CD4-positive, alpha-beta memory T cell (primary cell): ENCODE results near the gene RASGRF2. TPM values are rescaled to one million over a fixed set of nuclear protein-coding genes. Genes with fewer than 3 reads are reported as not detected.
A peak's percentile ranks its signal among the peaks of the same experiment; 100 is the strongest.

ENCODE experiments used
- CTCF ChIA-PET: fragments of 350-600 bp; sonication (Branson Sonifier 250); formaldehyde crosslinking; loops from one replicate; lab custom pipeline; 2021; ENCODE audit warnings: inconsistent platforms; ENCODE audit not compliant: partially characterized antibody; lab: Charles Lee
- POLR2A ChIA-PET: fragments of 350-600 bp; sonication (Branson Sonifier 250); formaldehyde crosslinking; loops from one replicate; lab custom pipeline; 2021; ENCODE audit not compliant: partially characterized antibody; lab: Charles Lee
- DNase-seq, 5 donors: peaks; one replicate each; pipeline versions ENCODE4 v3.0.0 to v3.0.0-alpha.2; 2020 to 2022; ENCODE audit warnings: mixed read lengths in 1 of 5
- H3K27ac ChIP-seq: one replicate; pipeline ENCODE4 v1.7.0; 2013; ENCODE audit warnings: low read depth, low read length
- H3K27me3 ChIP-seq: 2 replicates; pipeline ENCODE4 v1.7.0; 2013; ENCODE audit warnings: mild to moderate bottlenecking, low read length, moderate library complexity; ENCODE audit not compliant: insufficient read depth
- H3K36me3 ChIP-seq: 2 replicates; pipeline ENCODE4 v1.7.0; 2013; ENCODE audit warnings: mild to moderate bottlenecking, low read length, moderate library complexity; ENCODE audit not compliant: insufficient read depth
- H3K4me1 ChIP-seq: 2 replicates; pipeline ENCODE4 v1.7.0; 2013; ENCODE audit warnings: mild to moderate bottlenecking, low read length, moderate library complexity; ENCODE audit not compliant: insufficient read depth
- H3K4me3 ChIP-seq, 2 donors: one replicate each; pipeline ENCODE4 v1.7.0; 2013; ENCODE audit warnings: low read length in 2 of 2, mild to moderate bottlenecking in 1 of 2
- H3K9me3 ChIP-seq, 2 donors: one replicate each; pipeline ENCODE4 v1.7.0; 2013; ENCODE audit warnings: low read length in 2 of 2, control low read depth in 1 of 2; ENCODE audit not compliant: control insufficient read depth in 1 of 2
- H3K27ac Mint-ChIP-seq, 7 donors: one replicate each; pipeline ENCODE4 v1.8.0; 2020 to 2021; ENCODE audit warnings: mixed read lengths in 7 of 7, mild to moderate bottlenecking in 6 of 7, inconsistent platforms in 3 of 7, moderate library complexity in 3 of 7
- H3K27me3 Mint-ChIP-seq, 2 donors: one replicate each; pipeline ENCODE4 v1.8.0; 2020 to 2021; ENCODE audit warnings: mixed read lengths in 2 of 2
- H3K36me3 Mint-ChIP-seq, 2 donors: one replicate each; pipeline ENCODE4 v1.8.0; 2020 to 2021; ENCODE audit warnings: mixed read lengths in 2 of 2, inconsistent platforms in 1 of 2, mild to moderate bottlenecking in 1 of 2
- H3K4me1 Mint-ChIP-seq, 4 donors: one replicate each; pipeline ENCODE4 v1.8.0; 2020 to 2021; ENCODE audit warnings: mixed read lengths in 4 of 4, mild to moderate bottlenecking in 1 of 4
- H3K4me3 Mint-ChIP-seq, 8 donors: one replicate each; pipeline ENCODE4 v1.8.0; 2020 to 2021; ENCODE audit warnings: mixed read lengths in 8 of 8, mild to moderate bottlenecking in 7 of 8, moderate library complexity in 6 of 8, inconsistent platforms in 3 of 8
- H3K9me3 Mint-ChIP-seq, 8 donors: one replicate each; pipeline ENCODE4 v1.8.0; 2020 to 2021; ENCODE audit warnings: mixed read lengths in 8 of 8, mild to moderate bottlenecking in 5 of 8, inconsistent platforms in 3 of 8, moderate library complexity in 1 of 8
- intact Hi-C: fragments of 100-400 bp; cut with micrococcal nuclease; formaldehyde crosslinking; loops from one replicate; pipeline ENCODE4 v1.15.1; 2023
- polyA plus RNA-seq, 2 donors: library from polyadenylated mRNA; unstranded; fragments of 300-500 nt; fragmentation: Illumina TruSeq; gene quantifications; one replicate each; pipeline ENCODE4 v1.2.3, GENCODE V29; 2021
- total RNA-seq, 2 experiments: library from RNA; stranded (reverse); gene quantifications; one replicate each; pipeline ENCODE4 v1.2.3, GENCODE V29; 2021

Gene RASGRF2
- total and polyA plus RNA-seq, 4 experiments from 2014 or later: 10.0 to 39.3 (median 25.3) TPM

DNA sequence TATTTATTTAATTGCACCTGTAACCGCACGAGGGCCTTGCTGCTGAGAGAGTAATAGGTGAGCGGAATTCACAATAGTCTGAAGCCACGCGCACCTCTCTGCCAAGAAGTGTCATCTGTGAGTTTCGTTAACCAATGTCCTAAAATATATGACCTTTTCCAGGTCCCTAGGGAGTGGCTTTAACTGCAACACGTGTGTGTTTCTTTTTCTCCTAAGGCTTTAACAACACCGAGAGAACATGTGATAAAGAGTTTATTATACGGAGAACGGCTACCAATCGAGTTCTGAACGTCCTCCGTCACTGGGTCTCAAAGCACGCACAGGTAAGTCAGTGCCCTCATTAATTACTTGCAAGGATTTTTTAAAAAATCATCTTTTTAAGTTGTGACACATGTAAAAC is 219.8 kb downstream of the RASGRF2 start:
- CTCF ChIA-PET: no interaction called here
- peaks cover 34 to 57% of the 10 kb centered on the region in 2 donors for H3K36me3 Mint-ChIP-seq

GRCh38 chr5:81180780-81181460 is 220.8 kb downstream of the RASGRF2 start:
- Mint-ChIP-seq H3K36me3 (peaks cover 34 to 63% of the 10 kb centered on the region in 2 donors), H3K9me3 (peaks cover 0 to 1% (median 0%) of the 10 kb centered on the region in 8 donors), H3K27ac (no peak overlapping the region), H3K4me1 (peaks cover 0 to 3% (median 0%) of the 10 kb centered on the region in 4 donors), H3K27me3 (no peaks in the 10 kb centered on the region), H3K4me3 (no peak overlapping the region)
- no peak overlapping the region for H3K27ac ChIP-seq
- H3K9me3 ChIP-seq: no peaks in the 10 kb centered on the region
- no peaks in the 10 kb centered on the region for H3K4me1 ChIP-seq
- H3K4me3 ChIP-seq: no peak overlapping the region
- H3K27me3 ChIP-seq: no peaks in the 10 kb centered on the region
- ChIA-PET POLR2A (no interaction called here), CTCF (no interaction called here)
- no peak for DNase-seq
- no peaks in the 10 kb centered on the region for H3K36me3 ChIP-seq
- intact Hi-C loops: no loop called here

More for the DNA sequence above, 219.8 kb downstream of the RASGRF2 start:
- no peaks in the 10 kb centered on the region for H3K9me3 ChIP-seq
- no peaks in the 10 kb centered on the region for H3K27me3 ChIP-seq
- DNase-seq: no peak
- intact Hi-C loops: no loop called here
- Mint-ChIP-seq H3K4me1 (no peaks in the 10 kb centered on the region), H3K27me3 (no peaks in the 10 kb centered on the region), H3K27ac (no peak overlapping the region), H3K4me3 (no peak overlapping the region), H3K9me3 (peaks cover 0 to 1% (median 0%) of the 10 kb centered on the region in 8 donors)
- no peak overlapping the region for H3K27ac ChIP-seq
- no peak overlapping the region for H3K4me3 ChIP-seq
- POLR2A ChIA-PET: no interaction called here
- no peaks in the 10 kb centered on the region for H3K4me1 ChIP-seq
- H3K36me3 ChIP-seq: no peaks in the 10 kb centered on the region

- Mint-ChIP-seq H3K9me3 (peaks cover 0 to 1% (median 0%) of the 10 kb centered on the region in 8 donors), H3K4me3 (no peak overlapping the region), H3K36me3 (peaks cover 34 to 72% of the 10 kb centered on the region in 2 donors), H3K4me1 (peaks cover 0 to 3% (median 0%) of the 10 kb centered on the region in 4 donors), H3K27ac (peak overlapping the region in 3 of 7 donors; percentile 34 to 43 (median 37)), H3K27me3 (no peaks in the 10 kb centered on the region)
- DNase-seq: no peak
- H3K4me3 ChIP-seq: no peak overlapping the region
- no peaks in the 10 kb centered on the region for H3K9me3 ChIP-seq
- H3K36me3 ChIP-seq: no peaks in the 10 kb centered on the region
- no peaks in the 10 kb centered on the region for H3K27me3 ChIP-seq
- H3K27ac ChIP-seq: no peak overlapping the region
- intact Hi-C loops: no loop called here
- ChIA-PET CTCF (interaction anchor here (1.4 to 3.0 kb wide), 2 partner anchors 12 to 13 kb away, joined by 4 to 19 read pairs; no protein-coding TSS in a partner anchor), POLR2A (no interaction called here)
- no peaks in the 10 kb centered on the region for H3K4me1 ChIP-seq
These were observed 221.6 kb downstream of the RASGRF2 start for GRCh38 chr5:81181576-81182316.

- no peaks in the 10 kb centered on the region for H3K27me3 ChIP-seq
- peaks cover 38 to 78% of the 10 kb centered on the region in 2 donors for H3K36me3 Mint-ChIP-seq
- no peak overlapping the region for H3K4me3 Mint-ChIP-seq
- ChIA-PET POLR2A (interaction anchor here (0.7 kb wide), 1 partner anchor 67 kb away, joined by 3 read pairs; no protein-coding TSS in a partner anchor), CTCF (interaction anchor here (0.6 to 3.0 kb wide), 5 partner anchors 9 to 495 kb away, joined by 3 to 19 read pairs (median 4); no protein-coding TSS in a partner anchor)
- H3K4me1 ChIP-seq: no peaks in the 10 kb centered on the region
- H3K4me3 ChIP-seq: no peak overlapping the region
- H3K9me3 ChIP-seq: no peaks in the 10 kb centered on the region
- peak overlapping the region in 4 of 7 donors; percentile 24 to 48 (median 30) for H3K27ac Mint-ChIP-seq
- no peaks in the 10 kb centered on the region for H3K27me3 Mint-ChIP-seq
- no peaks in the 10 kb centered on the region for H3K36me3 ChIP-seq
- DNase-seq: no peak
- no peak overlapping the region for H3K27ac ChIP-seq
- H3K9me3 Mint-ChIP-seq: peaks cover 0 to 1% (median 0%) of the 10 kb centered on the region in 8 donors
- intact Hi-C loops: no loop called here
- H3K4me1 Mint-ChIP-seq: peaks cover 0 to 3% (median 0%) of the 10 kb centered on the region in 4 donors
These were observed 222.5 kb downstream of the RASGRF2 start for GRCh38 chr5:81182396-81183390.

DNA sequence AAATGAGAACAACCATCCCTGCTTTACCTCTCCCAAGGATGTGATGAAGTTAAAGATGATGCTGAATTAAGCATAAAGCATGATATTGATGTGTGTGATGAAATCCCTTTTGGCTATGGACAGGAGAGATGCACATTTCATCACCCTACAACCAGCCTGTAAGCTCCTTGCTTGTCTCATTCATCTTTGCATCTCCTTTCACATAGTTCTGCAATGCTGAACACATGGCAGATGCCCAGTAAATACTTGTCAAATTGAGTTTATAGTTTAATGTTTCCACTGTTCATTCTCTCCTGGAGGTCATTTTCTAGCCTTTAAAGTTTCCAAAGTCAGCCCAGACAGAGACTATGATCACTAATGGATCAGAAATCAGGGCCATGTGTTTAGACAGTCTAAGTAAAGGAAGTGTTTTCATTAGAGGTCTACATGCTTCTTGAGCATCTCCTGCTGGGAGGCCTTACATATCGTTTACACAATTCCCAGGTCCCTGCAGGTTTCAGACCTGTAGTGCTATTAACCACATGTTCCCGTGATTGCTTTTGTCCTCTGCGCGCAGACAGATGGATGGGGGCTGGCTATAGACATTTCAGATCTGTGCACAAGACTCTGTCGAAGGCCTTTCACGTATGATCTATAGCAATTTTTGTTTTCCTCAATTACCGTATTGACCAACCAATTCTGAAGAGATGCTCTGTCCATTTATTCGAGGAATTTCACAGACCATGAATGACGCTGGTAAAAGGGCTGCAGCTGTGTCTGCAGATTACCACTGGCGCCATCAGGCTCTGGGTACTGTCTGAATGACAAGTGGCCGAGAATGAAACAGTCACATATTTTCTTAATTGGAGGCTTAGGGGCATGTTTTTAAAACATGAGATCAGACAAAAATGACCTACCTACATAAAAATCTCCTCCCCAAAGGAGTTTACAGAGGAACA is 223.9 kb downstream of the RASGRF2 start:
- no peaks in the 10 kb centered on the region for H3K27me3 Mint-ChIP-seq
- peaks cover 0 to 3% (median 0%) of the 10 kb centered on the region in 4 donors for H3K4me1 Mint-ChIP-seq
- peaks cover 32 to 82% of the 10 kb centered on the region in 2 donors for H3K36me3 Mint-ChIP-seq
- Histone ChIP-seq H3K36me3 (no peaks in the 10 kb centered on the region), H3K27ac (no peak overlapping the region), H3K27me3 (no peaks in the 10 kb centered on the region), H3K4me3 (no peak overlapping the region), H3K4me1 (no peaks in the 10 kb centered on the region), H3K9me3 (no peaks in the 10 kb centered on the region)
- H3K4me3 Mint-ChIP-seq: no peak overlapping the region
- intact Hi-C loops: no loop called here
- CTCF ChIA-PET: interaction anchor here (1.1 to 3.0 kb wide), 3 partner anchors 11 to 496 kb away, joined by 3 to 19 read pairs (median 4); no protein-coding TSS in a partner anchor
- no peak for DNase-seq
- H3K27ac Mint-ChIP-seq: peak overlapping the region in 4 of 7 donors; percentile 31 to 81 (median 40)
- POLR2A ChIA-PET: no interaction called here
- H3K9me3 Mint-ChIP-seq: peaks cover 0 to 1% (median 0%) of the 10 kb centered on the region in 8 donors

DNA sequence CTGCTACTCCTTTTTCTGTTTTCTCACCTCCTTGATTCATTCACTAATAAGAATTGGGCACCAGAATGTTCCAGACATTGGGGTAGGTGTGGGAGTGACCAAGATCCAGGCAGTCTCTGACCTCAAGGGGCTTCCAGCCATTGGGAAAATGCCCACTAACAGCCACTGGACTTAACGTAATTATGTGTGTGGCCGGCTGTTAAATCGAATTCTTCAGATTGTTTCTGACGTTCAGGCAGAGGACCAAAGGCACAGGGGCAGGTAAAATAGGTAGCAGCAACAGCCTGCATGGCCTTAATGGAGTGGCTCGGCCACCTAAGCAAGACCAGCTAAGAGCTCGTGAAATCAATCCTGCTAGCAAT is 224.6 kb downstream of the RASGRF2 start:
- Histone ChIP-seq H3K9me3 (no peaks in the 10 kb centered on the region), H3K4me1 (no peaks in the 10 kb centered on the region), H3K27me3 (no peaks in the 10 kb centered on the region), H3K36me3 (no peaks in the 10 kb centered on the region), H3K27ac (no peak overlapping the region), H3K4me3 (no peak overlapping the region)
- Mint-ChIP-seq H3K27ac (peak overlapping the region in 1 of 7 donors; percentile 15), H3K9me3 (peaks cover 0 to 1% (median 0%) of the 10 kb centered on the region in 8 donors), H3K4me1 (peaks cover 0 to 3% (median 0%) of the 10 kb centered on the region in 4 donors), H3K36me3 (peaks cover 27 to 80% of the 10 kb centered on the region in 2 donors), H3K27me3 (no peaks in the 10 kb centered on the region), H3K4me3 (no peak overlapping the region)
- no peak for DNase-seq
- intact Hi-C loops: no loop called here
- ChIA-PET CTCF (interaction anchor here (1.1 kb wide), 1 partner anchor 19 kb away, joined by 3 read pairs; no protein-coding TSS in a partner anchor), POLR2A (no interaction called here)
